Esophagus squamous epithelium (tissue), 5 donors: ENCODE results near the gene CNP. TPM values are rescaled to one million over a fixed set of nuclear protein-coding genes. Genes with fewer than 3 reads are reported as not detected.

Experiments used
- DNase-seq: peaks from one replicate; lab custom pipeline; 2025; lab: John Stamatoyannopoulos, UW
- H3K27ac ChIP-seq, 4 donors: fragments of 200-600 bp; sonication (generic); one replicate each; pipeline ENCODE4 v1.5.1; 2016 to 2019; ENCODE audit warnings: mild to moderate bottlenecking in 1 of 4
- H3K27me3 ChIP-seq, 4 donors: fragments of 200-600 bp; sonication (generic); 1 replicate in 3 of 4; 2 replicates in 1 of 4; pipeline versions ENCODE4 v1.5.1 to v1.6.0; 2017 to 2021; ENCODE audit warnings: antibody characterized with exemption in 1 of 4
- H3K36me3 ChIP-seq, 3 donors: fragments of 200-600 bp; sonication (generic); one replicate each; pipeline ENCODE4 v1.5.1; 2016 to 2019
- H3K4me1 ChIP-seq, 3 donors: fragments of 200-600 bp; sonication (generic); one replicate each; pipeline ENCODE4 v1.5.1; 2017 to 2019
- H3K4me3 ChIP-seq, 4 donors: fragments of 200-600 bp; sonication (generic); 1 replicate in 3 of 4; 2 replicates in 1 of 4; pipeline ENCODE4 v1.5.1; 2016 to 2019; ENCODE audit warnings: mild to moderate bottlenecking in 2 of 4, moderate library complexity in 1 of 4
- H3K9me3 ChIP-seq, 3 donors: fragments of 200-600 bp; sonication (generic); one replicate each; pipeline ENCODE4 v1.5.1; 2016 to 2019
- POLR2A ChIP-seq, 4 donors: fragments of 450-650 bp; IDR thresholded peaks; one replicate each; pipeline ENCODE4 v1.6.1; 2017; ENCODE audit warnings: antibody characterized with exemption in 4 of 4, mild to moderate bottlenecking in 4 of 4, moderate library complexity in 3 of 4
- WGBS, 2 donors: methylation state at CpG; one replicate each; pipeline ENCODE4 v1.1.5; 2018; 5-methylcytosine and 5-hydroxymethylcytosine counted together
- intact Hi-C: fragments of 100-400 bp; cut with DNase I; formaldehyde crosslinking; loops from one replicate; pipeline ENCODE4 v1.15.0; 2022
- total RNA-seq, 4 donors: library from RNA; depleted of rRNA; stranded (reverse); fragments of >200 nt; gene quantifications; one replicate each; pipeline ENCODE4 v1.1.0, GENCODE V29; 2016
- TF ChIP-seq, protein P1 (sequence below), 6 experiments: fragments of 450-650 bp in 4 of 6; fragments of 200-600 bp in 2 of 6; sonication (generic) in 2 of 6; IDR thresholded peaks; one replicate each; pipeline ENCODE4 v1.5.1; 2016 to 2019; ENCODE audit warnings: antibody characterized with exemption in 6 of 6, mild to moderate bottlenecking in 4 of 6, moderate library complexity in 4 of 6
- donor health status: DM: yes; HTN: yes; CAD: no.

CNP gene
- total RNA-seq, 4 donors from 2014 or later = 45.3 to 66.0 (median 53.0) TPM

- intact Hi-C loops = no loop called here
- H3K4me3 ChIP-seq = no peak overlapping the region
- H3K27me3 ChIP-seq = no peaks in the 10 kb centered on the region
- no peaks in the 10 kb centered on the region for H3K9me3 ChIP-seq
- no peak overlapping the region for H3K27ac ChIP-seq
- no peak for DNase-seq
- no peaks in the 10 kb centered on the region for H3K36me3 ChIP-seq
- no peaks in the 10 kb centered on the region for H3K4me1 ChIP-seq
- TF ChIP-seq, protein P1, sequence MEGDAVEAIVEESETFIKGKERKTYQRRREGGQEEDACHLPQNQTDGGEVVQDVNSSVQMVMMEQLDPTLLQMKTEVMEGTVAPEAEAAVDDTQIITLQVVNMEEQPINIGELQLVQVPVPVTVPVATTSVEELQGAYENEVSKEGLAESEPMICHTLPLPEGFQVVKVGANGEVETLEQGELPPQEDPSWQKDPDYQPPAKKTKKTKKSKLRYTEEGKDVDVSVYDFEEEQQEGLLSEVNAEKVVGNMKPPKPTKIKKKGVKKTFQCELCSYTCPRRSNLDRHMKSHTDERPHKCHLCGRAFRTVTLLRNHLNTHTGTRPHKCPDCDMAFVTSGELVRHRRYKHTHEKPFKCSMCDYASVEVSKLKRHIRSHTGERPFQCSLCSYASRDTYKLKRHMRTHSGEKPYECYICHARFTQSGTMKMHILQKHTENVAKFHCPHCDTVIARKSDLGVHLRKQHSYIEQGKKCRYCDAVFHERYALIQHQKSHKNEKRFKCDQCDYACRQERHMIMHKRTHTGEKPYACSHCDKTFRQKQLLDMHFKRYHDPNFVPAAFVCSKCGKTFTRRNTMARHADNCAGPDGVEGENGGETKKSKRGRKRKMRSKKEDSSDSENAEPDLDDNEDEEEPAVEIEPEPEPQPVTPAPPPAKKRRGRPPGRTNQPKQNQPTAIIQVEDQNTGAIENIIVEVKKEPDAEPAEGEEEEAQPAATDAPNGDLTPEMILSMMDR (IDR thresholded peaks at IDR 0.05) = no peak
- TF ChIP-seq POLR2A (IDR thresholded peaks at IDR 0.05) = no peak
- WGBS, 2 donors = 88 to 94% methylated on average over 8 of the region's 8 CpGs
These were observed 23.8 kb upstream of the CNP start for GRCh38 chr17:41942626-41943373.

GRCh38 chr17:41943492-41943891, 23.1 kb upstream of the CNP start:
- DNase-seq = no peak
- Histone ChIP-seq H3K9me3 (no peaks in the 10 kb centered on the region), H3K27ac (no peak overlapping the region), H3K36me3 (no peaks in the 10 kb centered on the region), H3K4me3 (no peak overlapping the region), H3K4me1 (no peaks in the 10 kb centered on the region), H3K27me3 (no peaks in the 10 kb centered on the region)
- intact Hi-C loops = no loop called here
- no peak for TF ChIP-seq POLR2A (IDR thresholded peaks at IDR 0.05)
- TF ChIP-seq, protein P1 (IDR thresholded peaks at IDR 0.05) = no peak
- 87 to 88% methylated on average over 3 of the region's 3 CpGs for WGBS, 2 donors

DNA sequence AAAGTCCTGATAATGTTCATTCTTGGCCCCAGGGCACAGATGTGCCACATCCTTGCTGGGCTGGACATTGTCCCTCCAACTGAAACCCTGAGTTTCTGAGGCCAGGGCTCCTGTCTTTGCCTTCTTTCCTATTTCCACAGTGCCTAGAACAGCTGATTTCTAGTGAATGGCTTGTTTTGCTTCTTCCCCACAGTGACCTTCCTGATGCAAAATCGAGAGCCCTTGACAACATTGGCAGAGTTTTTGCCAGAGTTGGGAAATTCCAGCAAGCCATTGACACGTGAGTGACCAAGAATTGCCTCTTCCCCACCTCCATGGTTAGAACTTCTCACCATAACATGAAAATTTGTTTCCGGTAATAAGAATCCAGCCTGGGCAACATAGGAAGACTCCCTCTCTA, 21.7 kb upstream of the CNP start:
- H3K4me3 ChIP-seq = no peak overlapping the region
- no peak for TF ChIP-seq POLR2A (IDR thresholded peaks at IDR 0.05)
- TF ChIP-seq, protein P1 (IDR thresholded peaks at IDR 0.05) = no peak
- peaks cover 0 to 6% (median 0%) of the 10 kb centered on the region in 3 donors for H3K36me3 ChIP-seq
- H3K27me3 ChIP-seq = no peaks in the 10 kb centered on the region
- no peak for DNase-seq
- H3K4me1 ChIP-seq = no peaks in the 10 kb centered on the region
- WGBS, 2 donors = 65 to 73% methylated on average over 3 of the region's 3 CpGs
- no peak overlapping the region for H3K27ac ChIP-seq
- no peaks in the 10 kb centered on the region for H3K9me3 ChIP-seq
- intact Hi-C loops = no loop called here

GRCh38 chr17:41948762-41949460, 17.7 kb upstream of the CNP start:
- Histone ChIP-seq H3K9me3 (no peaks in the 10 kb centered on the region), H3K4me1 (no peaks in the 10 kb centered on the region), H3K4me3 (no peak overlapping the region), H3K27ac (no peak overlapping the region), H3K36me3 (peaks cover 0 to 6% (median 0%) of the 10 kb centered on the region in 3 donors), H3K27me3 (no peaks in the 10 kb centered on the region)
- DNase-seq = no peak
- 75% methylated on average over 6 to 11 of the region's 11 CpGs for WGBS, 2 donors
- no peak for TF ChIP-seq POLR2A (IDR thresholded peaks at IDR 0.05)
- TF ChIP-seq, protein P1 (IDR thresholded peaks at IDR 0.05) = no peak
- intact Hi-C loops = no loop called here

DNA sequence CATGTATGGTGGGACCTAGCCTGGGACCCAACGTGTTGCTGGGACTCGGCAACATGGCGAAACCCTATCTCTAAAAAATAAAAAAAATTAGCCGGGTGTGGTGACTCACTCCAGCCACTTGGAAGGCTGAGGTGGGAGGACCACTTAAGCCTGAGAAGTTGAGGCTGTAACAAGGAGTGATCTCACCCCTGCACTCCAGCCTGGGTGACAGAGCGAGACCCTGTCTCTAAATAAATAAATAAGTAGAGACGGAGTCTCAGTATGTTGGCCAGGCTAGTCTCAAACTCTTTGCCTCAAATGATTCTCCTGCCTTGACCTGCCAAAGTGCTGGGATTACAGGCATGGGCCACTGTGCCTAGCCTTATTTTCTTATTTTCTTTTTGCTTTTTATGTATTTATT, 10.1 kb upstream of the CNP start:
- Histone ChIP-seq H3K9me3 (no peaks in the 10 kb centered on the region), H3K4me1 (no peaks in the 10 kb centered on the region), H3K36me3 (no peaks in the 10 kb centered on the region), H3K27ac (no peak overlapping the region), H3K4me3 (no peak overlapping the region), H3K27me3 (no peaks in the 10 kb centered on the region)
- TF ChIP-seq POLR2A (IDR thresholded peaks at IDR 0.05) = no peak
- TF ChIP-seq, protein P1 (IDR thresholded peaks at IDR 0.05) = no peak
- 84 to 97% methylated on average over 6 of the region's 6 CpGs for WGBS, 2 donors
- no peak for DNase-seq
- intact Hi-C loops = no loop called here
